A549 (cell line): ENCODE data around the gene ATXN7. TPM values are rescaled to one million over a fixed set of nuclear protein-coding genes. Genes with fewer than 3 reads are reported as not detected.

Experiments used
- ATAC-seq, 2 experiments: fragments of 200-7000 bp in 1 of 2; fragments of >200 bp in 1 of 2; cut with Nextera tagmentation in 1 of 2; cut with Tn5 transposase in 1 of 2; 3 replicates each; pipeline versions ENCODE4 v1.8.0 to v1.9.1; 2018 to 2020; ENCODE audit warnings: mild to moderate bottlenecking in 1 of 2, moderate library complexity in 1 of 2
- CTCF ChIA-PET: fragments of 300-600 bp; sonication (Branson Sonifier 250); formaldehyde crosslinking; extraction: SDS; loops from one replicate; lab custom pipeline; 2021; ENCODE audit warnings: antibody characterized with exemption, inconsistent platforms; lab: Yijun Ruan, JAX
- POLR2A ChIA-PET: fragments of 350-600 bp; formaldehyde crosslinking; extraction: SDS; loops from one replicate; lab custom pipeline; 2021; ENCODE audit warnings: antibody characterized with exemption, inconsistent platforms; lab: Yijun Ruan, JAX
- DNase-seq, 2 experiments: peaks; one replicate each; pipeline versions ENCODE4 v3.0.0 to v3.0.0-alpha.2; 2011 to 2016; ENCODE audit warnings: low read depth in 1 of 2, low spot score in 1 of 2
- FAIRE-seq: peaks from 2 replicates; lab custom pipeline; 2011; peaks lifted over from hg19 to GRCh38; lab: Jason Lieb, UNC
- H3K27ac ChIP-seq, 2 experiments: fragments of >200 bp; sonication (Bioruptor Twin); formaldehyde crosslinking; 3 replicates each; pipeline ENCODE4 v1.5.1; 2016 to 2017
- H3K4me1 ChIP-seq: fragments of >200 bp; sonication (Bioruptor Twin); formaldehyde crosslinking; 3 replicates; pipeline ENCODE4 v1.6.1; 2016
- H3K4me2 ChIP-seq: fragments of >200 bp; sonication (Bioruptor Twin); formaldehyde crosslinking; 3 replicates; pipeline ENCODE4 v1.6.1; 2016
- H3K4me3 ChIP-seq: fragments of >200 bp; sonication (Bioruptor Twin); formaldehyde crosslinking; 3 replicates; pipeline ENCODE4 v1.5.1; 2016
- H3K9me3 ChIP-seq: fragments of >200 bp; sonication (Bioruptor Twin); formaldehyde crosslinking; 3 replicates; pipeline ENCODE4 v1.6.1; 2016
- CBX2 ChIP-seq: fragments of 200-600 bp; sonication (generic); IDR thresholded peaks from 2 replicates; pipeline ENCODE4 v1.6.1; 2016; ENCODE audit warnings: low read depth, mild to moderate bottlenecking, borderline replicate concordance
- CHD4 ChIP-seq: fragments of 200-600 bp; sonication (generic); IDR thresholded peaks from 2 replicates; pipeline ENCODE4 v1.6.1; 2016; ENCODE audit warnings: antibody characterized with exemption, mild to moderate bottlenecking, borderline replicate concordance
- CTCF ChIP-seq: fragments of >200 bp; sonication (Bioruptor Twin); formaldehyde crosslinking; IDR thresholded peaks from 3 replicates; pipeline ENCODE4 v1.5.1; 2016
- EHF ChIP-seq: fragments of 250-450 bp; sonication (Bioruptor Pico); IDR thresholded peaks from 2 replicates; pipeline ENCODE4 v1.5.0; 2020; ENCODE audit warnings: mild to moderate bottlenecking
- FOSB ChIP-seq: fragments of 250-450 bp; sonication (Bioruptor Pico); IDR thresholded peaks from 2 replicates; pipeline ENCODE4 v1.5.0; 2020; ENCODE audit warnings: mild to moderate bottlenecking, moderate library complexity
- FOSL2 ChIP-seq, 2 experiments: fragments of 450-650 bp in 1 of 2; fragments of >200 bp in 1 of 2; sonication (Bioruptor Twin) in 1 of 2; formaldehyde crosslinking; IDR thresholded peaks; 2 replicates each; pipeline versions ENCODE4 v1.5.0 to v1.6.1; 2016 to 2020; ENCODE audit warnings: mild to moderate bottlenecking in 1 of 2, moderate library complexity in 1 of 2
- GATA3 ChIP-seq: IDR thresholded peaks from 2 replicates; pipeline ENCODE4 v1.6.1; 2012; ENCODE audit warnings: borderline replicate concordance
- HOXB13 ChIP-seq: fragments of 250-450 bp; sonication (Bioruptor Pico); IDR thresholded peaks from 2 replicates; pipeline ENCODE4 v1.5.0; 2020; ENCODE audit warnings: low read depth, mild to moderate bottlenecking, moderate library complexity
- HOXB5 ChIP-seq: fragments of 250-450 bp; sonication (Bioruptor Pico); IDR thresholded peaks from 2 replicates; pipeline ENCODE4 v1.5.0; 2020; ENCODE audit warnings: mild to moderate bottlenecking, moderate library complexity
- JUNB ChIP-seq: fragments of >200 bp; sonication (Bioruptor Twin); formaldehyde crosslinking; IDR thresholded peaks from 2 replicates; pipeline ENCODE4 v1.6.1; 2016
- KDM1A ChIP-seq: fragments of 200-600 bp; sonication (generic); IDR thresholded peaks from 2 replicates; pipeline ENCODE4 v1.6.1; 2016; ENCODE audit warnings: low read depth, mild to moderate bottlenecking
- MAZ ChIP-seq: fragments of 150-350 bp; IDR thresholded peaks from 2 replicates; pipeline ENCODE4 v1.6.1; 2014; ENCODE audit warnings: antibody characterized with exemption, low read depth, low read length, borderline replicate concordance
- NPAS2 ChIP-seq: fragments of 250-450 bp; sonication (Bioruptor Pico); IDR thresholded peaks from 2 replicates; pipeline ENCODE4 v1.8.0; 2022; ENCODE audit warnings: mild to moderate bottlenecking, moderate library complexity, borderline replicate concordance
- NR3C1 ChIP-seq: fragments of >200 bp; sonication (Bioruptor Twin); formaldehyde crosslinking; IDR thresholded peaks from 3 replicates; pipeline ENCODE4 v1.6.1; 2017
- RARB ChIP-seq: fragments of 250-450 bp; sonication (Bioruptor Pico); IDR thresholded peaks from 2 replicates; pipeline ENCODE4 v1.8.0; 2021; ENCODE audit warnings: mild to moderate bottlenecking, moderate library complexity
- RCOR1 ChIP-seq: fragments of 150-350 bp; IDR thresholded peaks from 2 replicates; pipeline ENCODE4 v1.6.1; 2014; ENCODE audit warnings: antibody characterized with exemption, low read length, low read depth
- SREBF2 ChIP-seq: fragments of 450-650 bp; IDR thresholded peaks from 2 replicates; pipeline ENCODE4 v1.6.1; 2014; ENCODE audit warnings: mild to moderate bottlenecking, moderate library complexity
- TFCP2L1 ChIP-seq: fragments of 250-450 bp; sonication (Bioruptor Pico); IDR thresholded peaks from 2 replicates; pipeline ENCODE4 v1.5.0; 2021; ENCODE audit warnings: mild to moderate bottlenecking
- USF2 ChIP-seq: fragments of 450-650 bp; IDR thresholded peaks from 2 replicates; pipeline ENCODE4 v1.6.1; 2014; ENCODE audit warnings: antibody characterized with exemption
- WGBS: methylation state at CpG from one replicate; pipeline ENCODE4 v1.1.6; 2017; ENCODE audit errors: missing lambda C conversion rate; 5-methylcytosine and 5-hydroxymethylcytosine counted together
- polyA plus RNA-seq, 4 experiments: library from polyadenylated mRNA; depleted of rRNA in 3 of 4; stranded (reverse); fragments of >200 nt; fragmentation: RNase III in 1 of 4; extraction: RNeasy Plus Mini Kit Qiagen cat#74134 plus additional on column Dnase treatment in 1 of 4; gene quantifications; 2 replicates in 3 of 4; 3 replicates in 1 of 4; pipeline ENCODE4 v1.2.3, GENCODE V29; 2011 to 2017

The ATXN7 gene
- polyA plus RNA-seq, 2 of the 4 experiments (the other 2 are of a cell fraction), result 5.4 to 7.3 TPM

GRCh38 chr3:63849175-63849574 is 14.5 kb upstream of the ATXN7 start:
- TF ChIP-seq CBX2 (no peak), CTCF (no peak), TFCP2L1 (CRISPR knock-in tag) (no peak), RCOR1 (no peak), FOSB (no peak), FOSL2 (IDR thresholded peaks at IDR 0.05) (no peak), FOSL2 (CRISPR knock-in tag; IDR thresholded peaks at IDR 0.05) (no peak), SREBF2 (no peak), USF2 (no peak), RARB (no peak), HOXB5 (no peak), CHD4 (no peak), NR3C1 (no peak), NPAS2 (no peak), KDM1A (no peak)
- DNase-seq (no peak), FAIRE-seq (no peak), ATAC-seq (no peak)
- Histone ChIP-seq H3K4me2 (no peak overlapping the region), H3K4me3 (no peak overlapping the region), H3K4me1 (no peaks in the 10 kb centered on the region), H3K9me3 (no peaks in the 10 kb centered on the region), H3K27ac (no peak overlapping the region)
- ChIA-PET CTCF (interaction anchor here (0.8 kb wide), 1 partner anchor 53 kb away, joined by 3 read pairs; no protein-coding TSS in a partner anchor), POLR2A (no interaction called here)
- 100% methylated on average over 4 of the region's 4 CpGs for WGBS

- CTCF ChIA-PET, result no interaction called here
Observed at GRCh38 chr3:63851287-63851686, 12.4 kb upstream of the ATXN7 start.

GRCh38 chr3:63853106-63853505 is 10.6 kb upstream of the ATXN7 start:
- H3K27ac ChIP-seq, result no peak overlapping the region
- H3K4me2 ChIP-seq, result no peak overlapping the region
- no peaks in the 10 kb centered on the region for H3K9me3 ChIP-seq
- H3K4me1 ChIP-seq, result peaks cover 12% of the 10 kb centered on the region; the same call in 1 of the 3 replicates
- ChIA-PET CTCF (no interaction called here), POLR2A (no interaction called here)
- no peak for FAIRE-seq
- no peak overlapping the region for H3K4me3 ChIP-seq
- TF ChIP-seq RCOR1, result no peak
- no peak for TF ChIP-seq HOXB13 (CRISPR knock-in tag)
- TF ChIP-seq GATA3, result no peak
- TF ChIP-seq JUNB, result no peak
- no peak for TF ChIP-seq MAZ
- DNase-seq, result no peak
- 76% methylated on average over 4 of the region's 4 CpGs for WGBS
- ATAC-seq, result no peak

More at GRCh38 chr3:63851287-63851686, 12.4 kb upstream of the ATXN7 start:
- no peaks in the 10 kb centered on the region for H3K9me3 ChIP-seq
- no peak overlapping the region for H3K4me2 ChIP-seq
- no peak for DNase-seq
- POLR2A ChIA-PET, result no interaction called here
- FAIRE-seq, result no peak
- H3K4me3 ChIP-seq, result no peak overlapping the region
- H3K4me1 ChIP-seq, result peaks cover 5% of the 10 kb centered on the region; the same call in 1 of the 3 replicates
- TF ChIP-seq CTCF (no peak), EHF (no peak)
- TF ChIP-seq, all 56 proteins: peak for 0
- no peak for ATAC-seq
- 80% methylated on average over 3 of the region's 3 CpGs for WGBS
- H3K27ac ChIP-seq, result no peak overlapping the region
